ENCODE results near the gene NAP1L3. TPM values are rescaled to one million over a fixed set of nuclear protein-coding genes. Genes with fewer than 3 reads are reported as not detected.

NAP1L3 gene
- total and polyA plus RNA-seq, 2 donors (not counting 1 experiment from before 2014, with no cell fraction given) = 0.10 to 0.17 TPM

DNA sequence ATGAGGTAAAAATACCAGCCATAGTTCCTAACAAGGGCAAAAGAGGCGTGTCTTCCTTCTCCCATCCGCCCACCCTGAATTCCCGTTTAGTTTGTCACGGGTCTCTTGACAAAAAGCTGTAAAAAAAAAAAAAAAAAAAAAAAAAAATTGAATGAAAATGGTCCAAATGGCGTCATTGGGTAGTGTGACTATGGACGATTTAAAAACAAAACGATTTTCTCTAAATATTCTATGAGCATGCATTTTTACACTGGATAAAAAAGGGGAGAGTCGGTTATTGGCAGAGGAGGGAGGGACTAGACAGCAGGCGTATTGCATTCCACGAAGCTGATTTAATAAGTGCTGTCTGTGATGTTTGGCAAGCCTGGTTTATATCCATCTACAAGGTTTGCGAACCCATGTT lies 492 bp upstream of the NAP1L3 start, which contains the start of gene FAM133A:
FAM133A (plus strand) TSS at position 338 of the 403 bp plus-strand sequence. CDS start 35,214 bp downstream, outside the sequence.
- H3K27ac ChIP-seq (ENCODE audit: low read length in 2 of 2) = no peak within 1 kb of the TSS
- peaks cover 6% of the 10 kb centered on the region for H3K4me1 Mint-ChIP-seq
- no peaks in the 10 kb centered on the region for H3K27me3 Mint-ChIP-seq
- peak within 1 kb of the TSS; percentile 15 to 56 (median 35) for H3K4me3 ChIP-seq (ENCODE audit: control extremely low read depth in 1 of 5, extremely low read depth in 1 of 5, insufficient read depth in 1 of 5, low read depth in 2 of 5, low read length in 4 of 5)
- peak within 1 kb of the TSS; percentile 44 for H3K9ac ChIP-seq (ENCODE audit: low read length)
- no CpG with 5 or more reads among the region's 11 CpGs for WGBS (ENCODE audit: insufficient coverage)
- TF ChIP-seq, protein P1, sequence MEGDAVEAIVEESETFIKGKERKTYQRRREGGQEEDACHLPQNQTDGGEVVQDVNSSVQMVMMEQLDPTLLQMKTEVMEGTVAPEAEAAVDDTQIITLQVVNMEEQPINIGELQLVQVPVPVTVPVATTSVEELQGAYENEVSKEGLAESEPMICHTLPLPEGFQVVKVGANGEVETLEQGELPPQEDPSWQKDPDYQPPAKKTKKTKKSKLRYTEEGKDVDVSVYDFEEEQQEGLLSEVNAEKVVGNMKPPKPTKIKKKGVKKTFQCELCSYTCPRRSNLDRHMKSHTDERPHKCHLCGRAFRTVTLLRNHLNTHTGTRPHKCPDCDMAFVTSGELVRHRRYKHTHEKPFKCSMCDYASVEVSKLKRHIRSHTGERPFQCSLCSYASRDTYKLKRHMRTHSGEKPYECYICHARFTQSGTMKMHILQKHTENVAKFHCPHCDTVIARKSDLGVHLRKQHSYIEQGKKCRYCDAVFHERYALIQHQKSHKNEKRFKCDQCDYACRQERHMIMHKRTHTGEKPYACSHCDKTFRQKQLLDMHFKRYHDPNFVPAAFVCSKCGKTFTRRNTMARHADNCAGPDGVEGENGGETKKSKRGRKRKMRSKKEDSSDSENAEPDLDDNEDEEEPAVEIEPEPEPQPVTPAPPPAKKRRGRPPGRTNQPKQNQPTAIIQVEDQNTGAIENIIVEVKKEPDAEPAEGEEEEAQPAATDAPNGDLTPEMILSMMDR (IDR thresholded peaks at IDR 0.05) = no peak
- no peak for TF ChIP-seq EZH2 (IDR thresholded peaks at IDR 0.05; ENCODE audit: borderline replicate concordance, insufficient read depth, low read depth, low read length, poor library complexity, severe bottlenecking)
- intact Hi-C loops (cut with micrococcal nuclease) = no loop called here
- no peak within 1 kb of the TSS for H3K27ac Mint-ChIP-seq
- ChIA-PET CTCF (no interaction called here), POLR2A (no interaction called here)
- H3K4me1 ChIP-seq (ENCODE audit: control insufficient read depth in 2 of 2, insufficient read depth in 2 of 2, low read length in 2 of 2) = peaks cover 6 to 10% of the 10 kb centered on the region in 2 donors
- H3K4me2 ChIP-seq (replicated peaks; ENCODE audit: low read depth, low read length, poor library complexity, severe bottlenecking) = peak within 1 kb of the TSS; percentile 66
- DNase-seq (no peak), ATAC-seq (ENCODE audit: low read depth) (no peak)
- H4K20me1 ChIP-seq (ENCODE audit: control insufficient read depth, insufficient read depth, low read length, poor library complexity, severe bottlenecking) = no peaks in the 10 kb centered on the region
- peak within 1 kb of the TSS; percentile 63 for H2AFZ ChIP-seq (ENCODE audit: insufficient read depth, low read depth, low read length, poor library complexity, severe bottlenecking)
- peaks cover 0 to 2% (median 0%) of the 10 kb centered on the region in 3 donors for H3K9me3 ChIP-seq (ENCODE audit: control extremely low read depth in 1 of 3, control insufficient read depth in 2 of 3, insufficient read depth in 1 of 3, low read length in 2 of 3)
- peaks cover 0 to 10% (median 3%) of the 10 kb centered on the region in 4 experiments for H3K27me3 ChIP-seq (replicated peaks in 1 of 4; ENCODE audit: control extremely low read depth in 1 of 4, control insufficient read depth in 3 of 4, insufficient read depth in 4 of 4, low read length in 3 of 4)
- peak within 1 kb of the TSS; percentile 85 for H3K4me3 Mint-ChIP-seq
- H3K9me3 Mint-ChIP-seq (ENCODE audit: insufficient read depth) = no peaks in the 10 kb centered on the region
- no peaks in the 10 kb centered on the region for H3K36me3 ChIP-seq (replicated peaks in 1 of 2; ENCODE audit: control extremely low read depth in 1 of 2, control insufficient read depth in 1 of 2, extremely low read depth in 1 of 2, insufficient read depth in 2 of 2, low read length in 1 of 2)
- H3K79me2 ChIP-seq (ENCODE audit: control insufficient read depth, insufficient read depth, low read length) = no peaks in the 10 kb centered on the region

- Histone ChIP-seq H3K4me3 (ENCODE audit: control extremely low read depth in 1 of 5, extremely low read depth in 1 of 5, insufficient read depth in 1 of 5, low read depth in 2 of 5, low read length in 4 of 5) (no peak overlapping the region), H3K4me1 (ENCODE audit: control insufficient read depth in 2 of 2, insufficient read depth in 2 of 2, low read length in 2 of 2) (no peaks in the 10 kb centered on the region), H3K4me2 (replicated peaks; ENCODE audit: low read depth, low read length, poor library complexity, severe bottlenecking) (no peak overlapping the region), H4K20me1 (ENCODE audit: control insufficient read depth, insufficient read depth, low read length, poor library complexity, severe bottlenecking) (no peaks in the 10 kb centered on the region), H3K36me3 (replicated peaks in 1 of 2; ENCODE audit: control extremely low read depth in 1 of 2, control insufficient read depth in 1 of 2, extremely low read depth in 1 of 2, insufficient read depth in 2 of 2, low read length in 1 of 2) (no peaks in the 10 kb centered on the region), H3K9me3 (ENCODE audit: control extremely low read depth in 1 of 3, control insufficient read depth in 2 of 3, insufficient read depth in 1 of 3, low read length in 2 of 3) (no peaks in the 10 kb centered on the region), H3K27ac (ENCODE audit: low read length in 2 of 2) (no peak overlapping the region), H2AFZ (ENCODE audit: insufficient read depth, low read depth, low read length, poor library complexity, severe bottlenecking) (no peak overlapping the region), H3K27me3 (replicated peaks in 1 of 4; ENCODE audit: control extremely low read depth in 1 of 4, control insufficient read depth in 3 of 4, insufficient read depth in 4 of 4, low read length in 3 of 4) (no peaks in the 10 kb centered on the region), H3K79me2 (ENCODE audit: control insufficient read depth, insufficient read depth, low read length) (no peaks in the 10 kb centered on the region), H3K9ac (ENCODE audit: low read length) (no peak overlapping the region)
- Mint-ChIP-seq H3K27me3 (no peaks in the 10 kb centered on the region), H3K27ac (no peak overlapping the region), H3K9me3 (ENCODE audit: insufficient read depth) (no peaks in the 10 kb centered on the region), H3K4me1 (no peaks in the 10 kb centered on the region), H3K4me3 (no peak overlapping the region)
- intact Hi-C loops (cut with micrococcal nuclease) = no loop called here
- DNase-seq (no peak), ATAC-seq (ENCODE audit: low read depth) (no peak)
- TF ChIP-seq EZH2 (IDR thresholded peaks at IDR 0.05; ENCODE audit: borderline replicate concordance, insufficient read depth, low read depth, low read length, poor library complexity, severe bottlenecking) = no peak
- TF ChIP-seq, protein P1 (IDR thresholded peaks at IDR 0.05) = no peak
- POLR2A ChIA-PET = no interaction called here
- WGBS (ENCODE audit: insufficient coverage) = 96% methylated on average over 7 of the region's 7 CpGs
- CTCF ChIA-PET = no interaction called here
Observed at GRCh38 chrX:93660575-93660974, 12.8 kb downstream of the NAP1L3 start.
